ENCODE results near the gene ZBTB42.

The ZBTB42 gene

GRCh38 chr14:104843006-104843405, 42.1 kb downstream of the ZBTB42 start:
- Histone ChIP-seq H2BK15ac (ENCODE audit: low read depth, poor library complexity, severe bottlenecking) (no peak overlapping the region), H3K18ac (ENCODE audit: low read depth in 1 of 2, low read length in 2 of 2) (no peak overlapping the region), H2BK5ac (ENCODE audit: low read depth, low read length, poor library complexity, severe bottlenecking) (no peak overlapping the region), H2BK12ac (ENCODE audit: low read length in 2 of 2) (no peak overlapping the region), H3K4me2 (ENCODE audit: low read length, poor library complexity, severe bottlenecking) (peak overlapping the region; percentile 89), H3K79me1 (replicated peaks; ENCODE audit: low read length, poor library complexity, severe bottlenecking) (no peaks in the 10 kb centered on the region), H3K4me3 (ENCODE audit: insufficient read depth in 1 of 2, low read depth in 1 of 2, low read length in 2 of 2) (no peak overlapping the region), H3K9ac (ENCODE audit: low read length) (no peak overlapping the region), H2AK5ac (ENCODE audit: low read length, severe bottlenecking) (no peak overlapping the region), H4K8ac (ENCODE audit: low read length) (no peak overlapping the region), H2AFZ (ENCODE audit: low read depth, low read length) (no peak overlapping the region), H3K4me1 (ENCODE audit: control insufficient read depth, insufficient read depth, low read depth, low read length) (peaks cover 19% of the 10 kb centered on the region), H3K4ac (ENCODE audit: low read depth in 1 of 2, low read length in 2 of 2) (no peak overlapping the region), H3K36me3 (ENCODE audit: control insufficient read depth in 1 of 2, insufficient read depth in 2 of 2, low read depth in 1 of 2, low read length in 2 of 2) (no peaks in the 10 kb centered on the region), H3K27ac (ENCODE audit: low read length, poor library complexity, severe bottlenecking) (no peak overlapping the region), H3K27me3 (ENCODE audit: control insufficient read depth in 1 of 2, insufficient read depth in 1 of 2, low read length in 2 of 2) (peaks cover 46 to 70% of the 10 kb centered on the region in 2 experiments), H3K9me3 (ENCODE audit: control insufficient read depth, low read length) (no peaks in the 10 kb centered on the region), H3K14ac (ENCODE audit: low read length in 2 of 2) (no peak overlapping the region), H4K91ac (ENCODE audit: low read length) (no peak overlapping the region), H3K23ac (ENCODE audit: low read length in 2 of 2) (peak overlapping the region in 1 of 2 experiments; percentile 14), H2BK120ac (ENCODE audit: low read depth, low read length) (no peak overlapping the region)
- no peak for DNase-seq
- 39% methylated on average over 13 of the region's 13 CpGs for WGBS

DNA sequence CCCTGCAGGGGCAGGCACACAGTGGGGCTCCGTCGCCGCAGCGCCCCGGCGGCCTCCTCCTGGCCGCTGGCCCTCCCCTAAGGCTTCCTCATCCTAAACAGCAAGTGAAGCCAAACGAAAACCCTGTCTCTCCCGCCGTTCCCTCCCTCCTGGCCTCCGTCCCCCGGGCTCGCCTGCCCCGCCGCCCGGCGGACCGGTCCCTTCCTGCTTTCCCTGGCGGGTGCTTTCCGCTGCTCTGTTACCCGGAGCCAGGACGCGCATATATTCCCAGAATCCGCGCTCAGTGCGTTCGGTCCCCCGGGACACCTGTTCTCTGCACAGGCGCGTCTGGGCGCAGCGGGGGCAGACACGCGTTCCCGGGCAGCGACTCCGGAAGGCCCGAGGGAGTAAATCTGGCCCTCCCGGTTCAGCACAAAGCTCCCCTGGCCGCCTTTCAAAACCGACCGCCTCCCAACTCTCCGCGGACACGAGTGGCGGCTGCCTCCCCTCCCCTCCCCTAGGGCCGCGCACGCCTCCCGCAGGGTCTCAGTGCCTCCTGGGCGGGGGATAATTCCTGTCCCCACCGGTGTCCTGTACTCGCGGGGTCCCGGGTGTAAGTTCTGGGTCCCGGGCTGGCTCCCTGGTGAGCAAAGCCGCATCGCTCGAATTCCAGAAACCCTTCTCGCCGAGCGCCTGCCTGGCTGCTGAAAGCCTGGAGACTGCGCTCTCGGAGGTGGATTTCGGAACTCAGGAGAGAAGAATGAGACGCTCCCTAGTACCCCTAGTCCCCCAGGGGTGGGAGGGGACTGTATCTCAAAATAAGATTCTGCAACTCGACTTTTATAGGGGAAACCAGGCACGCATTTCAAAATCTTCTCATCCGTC, 42.8 kb downstream of the ZBTB42 start:
- no peak overlapping the region for H2BK5ac ChIP-seq (ENCODE audit: low read depth, low read length, poor library complexity, severe bottlenecking)
- H3K14ac ChIP-seq (ENCODE audit: low read length in 2 of 2), result no peak overlapping the region
- H3K79me1 ChIP-seq (replicated peaks; ENCODE audit: low read length, poor library complexity, severe bottlenecking), result no peaks in the 10 kb centered on the region
- H2AFZ ChIP-seq (ENCODE audit: low read depth, low read length), result no peak overlapping the region
- peak overlapping the region; percentile 42 to 60 for H3K4me3 ChIP-seq (ENCODE audit: insufficient read depth in 1 of 2, low read depth in 1 of 2, low read length in 2 of 2)
- no peak for DNase-seq
- H3K27ac ChIP-seq (ENCODE audit: low read length, poor library complexity, severe bottlenecking), result no peak overlapping the region
- H3K23ac ChIP-seq (ENCODE audit: low read length in 2 of 2), result peak overlapping the region in 1 of 2 experiments; percentile 14
- H3K18ac ChIP-seq (ENCODE audit: low read depth in 1 of 2, low read length in 2 of 2), result no peak overlapping the region
- H3K4me2 ChIP-seq (ENCODE audit: low read length, poor library complexity, severe bottlenecking), result peak overlapping the region; percentile 89
- H2BK12ac ChIP-seq (ENCODE audit: low read length in 2 of 2), result no peak overlapping the region
- H2BK15ac ChIP-seq (ENCODE audit: low read depth, poor library complexity, severe bottlenecking), result no peak overlapping the region
- no peak overlapping the region for H4K8ac ChIP-seq (ENCODE audit: low read length)
- no peak overlapping the region for H3K9ac ChIP-seq (ENCODE audit: low read length)
- H2BK120ac ChIP-seq (ENCODE audit: low read depth, low read length), result no peak overlapping the region
- H3K4ac ChIP-seq (ENCODE audit: low read depth in 1 of 2, low read length in 2 of 2), result no peak overlapping the region
- H2AK5ac ChIP-seq (ENCODE audit: low read length, severe bottlenecking), result no peak overlapping the region
- no peak overlapping the region for H4K91ac ChIP-seq (ENCODE audit: low read length)
- H3K36me3 ChIP-seq (ENCODE audit: control insufficient read depth in 1 of 2, insufficient read depth in 2 of 2, low read depth in 1 of 2, low read length in 2 of 2), result no peaks in the 10 kb centered on the region
- peaks cover 46 to 74% of the 10 kb centered on the region in 2 experiments for H3K27me3 ChIP-seq (ENCODE audit: control insufficient read depth in 1 of 2, insufficient read depth in 1 of 2, low read length in 2 of 2)
- 3% methylated on average over 68 of the region's 69 CpGs for WGBS
- H3K9me3 ChIP-seq (ENCODE audit: control insufficient read depth, low read length), result no peaks in the 10 kb centered on the region
- H3K4me1 ChIP-seq (ENCODE audit: control insufficient read depth, insufficient read depth, low read depth, low read length), result peaks cover 19% of the 10 kb centered on the region

GRCh38 chr14:104844306-104845032, 43.6 kb downstream of the ZBTB42 start:
- WGBS, result 34% methylated on average over 26 of the region's 27 CpGs
- Histone ChIP-seq H4K8ac (ENCODE audit: low read length) (no peak overlapping the region), H2BK12ac (ENCODE audit: low read length in 2 of 2) (no peak overlapping the region), H3K4me3 (ENCODE audit: insufficient read depth in 1 of 2, low read depth in 1 of 2, low read length in 2 of 2) (peak overlapping the region; percentile 12 to 60), H2BK120ac (ENCODE audit: low read depth, low read length) (no peak overlapping the region), H3K27me3 (ENCODE audit: control insufficient read depth in 1 of 2, insufficient read depth in 1 of 2, low read length in 2 of 2) (peaks cover 46 to 80% of the 10 kb centered on the region in 2 experiments), H3K79me1 (replicated peaks; ENCODE audit: low read length, poor library complexity, severe bottlenecking) (no peaks in the 10 kb centered on the region), H3K9ac (ENCODE audit: low read length) (no peak overlapping the region), H2AK5ac (ENCODE audit: low read length, severe bottlenecking) (no peak overlapping the region), H2BK15ac (ENCODE audit: low read depth, poor library complexity, severe bottlenecking) (no peak overlapping the region), H3K9me3 (ENCODE audit: control insufficient read depth, low read length) (no peaks in the 10 kb centered on the region), H3K4ac (ENCODE audit: low read depth in 1 of 2, low read length in 2 of 2) (no peak overlapping the region), H3K36me3 (ENCODE audit: control insufficient read depth in 1 of 2, insufficient read depth in 2 of 2, low read depth in 1 of 2, low read length in 2 of 2) (no peaks in the 10 kb centered on the region), H2AFZ (ENCODE audit: low read depth, low read length) (no peak overlapping the region), H4K91ac (ENCODE audit: low read length) (no peak overlapping the region), H3K4me2 (ENCODE audit: low read length, poor library complexity, severe bottlenecking) (peak overlapping the region; percentile 89), H3K4me1 (ENCODE audit: control insufficient read depth, insufficient read depth, low read depth, low read length) (peaks cover 19% of the 10 kb centered on the region), H3K18ac (ENCODE audit: low read depth in 1 of 2, low read length in 2 of 2) (no peak overlapping the region), H3K23ac (ENCODE audit: low read length in 2 of 2) (no peak overlapping the region), H3K14ac (ENCODE audit: low read length in 2 of 2) (no peak overlapping the region), H2BK5ac (ENCODE audit: low read depth, low read length, poor library complexity, severe bottlenecking) (no peak overlapping the region), H3K27ac (ENCODE audit: low read length, poor library complexity, severe bottlenecking) (no peak overlapping the region)
- DNase-seq, result no peak

DNA sequence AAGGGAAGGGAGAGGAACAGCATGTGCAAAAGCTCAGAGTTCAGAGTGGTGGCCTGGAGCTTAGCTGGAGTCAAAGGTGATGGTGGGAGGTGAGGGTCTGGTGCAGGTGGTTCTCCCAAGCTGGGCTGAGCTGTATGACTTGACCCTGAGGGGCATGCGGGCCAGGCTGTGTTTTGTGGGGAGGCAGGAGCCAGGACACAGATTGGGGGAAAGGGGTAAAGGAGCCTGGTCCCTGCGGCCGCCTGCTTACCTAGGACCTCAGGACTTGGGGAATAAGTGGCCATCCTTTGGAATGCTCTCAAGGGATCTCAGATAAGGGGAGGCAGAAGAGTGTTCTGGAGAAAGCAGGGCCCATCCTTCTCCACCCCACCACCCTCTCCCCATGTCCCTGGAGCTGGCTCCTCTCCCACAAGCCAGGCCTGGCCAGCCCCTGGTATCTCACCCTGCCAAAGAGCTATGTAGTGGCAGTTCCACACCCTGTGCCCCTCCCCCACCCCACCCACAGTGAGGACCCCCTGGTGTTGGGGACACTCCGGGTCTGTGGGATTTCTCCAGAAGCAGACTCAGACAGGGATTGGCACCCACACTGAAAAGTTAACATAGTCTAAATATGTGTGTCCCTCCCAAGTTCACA, 44.2 kb downstream of the ZBTB42 start:
- Histone ChIP-seq H4K91ac (ENCODE audit: low read length) (no peak overlapping the region), H2BK12ac (ENCODE audit: low read length in 2 of 2) (no peak overlapping the region), H3K9ac (ENCODE audit: low read length) (no peak overlapping the region), H3K4ac (ENCODE audit: low read depth in 1 of 2, low read length in 2 of 2) (no peak overlapping the region), H2AFZ (ENCODE audit: low read depth, low read length) (no peak overlapping the region), H3K27ac (ENCODE audit: low read length, poor library complexity, severe bottlenecking) (no peak overlapping the region), H3K36me3 (ENCODE audit: control insufficient read depth in 1 of 2, insufficient read depth in 2 of 2, low read depth in 1 of 2, low read length in 2 of 2) (no peaks in the 10 kb centered on the region), H2BK15ac (ENCODE audit: low read depth, poor library complexity, severe bottlenecking) (no peak overlapping the region), H3K4me3 (ENCODE audit: insufficient read depth in 1 of 2, low read depth in 1 of 2, low read length in 2 of 2) (no peak overlapping the region), H2BK120ac (ENCODE audit: low read depth, low read length) (no peak overlapping the region), H3K14ac (ENCODE audit: low read length in 2 of 2) (no peak overlapping the region), H3K23ac (ENCODE audit: low read length in 2 of 2) (no peak overlapping the region), H4K8ac (ENCODE audit: low read length) (no peak overlapping the region), H3K79me1 (replicated peaks; ENCODE audit: low read length, poor library complexity, severe bottlenecking) (no peaks in the 10 kb centered on the region), H2AK5ac (ENCODE audit: low read length, severe bottlenecking) (no peak overlapping the region), H3K18ac (ENCODE audit: low read depth in 1 of 2, low read length in 2 of 2) (no peak overlapping the region), H2BK5ac (ENCODE audit: low read depth, low read length, poor library complexity, severe bottlenecking) (no peak overlapping the region), H3K4me2 (ENCODE audit: low read length, poor library complexity, severe bottlenecking) (no peak overlapping the region), H3K4me1 (ENCODE audit: control insufficient read depth, insufficient read depth, low read depth, low read length) (peaks cover 19% of the 10 kb centered on the region), H3K9me3 (ENCODE audit: control insufficient read depth, low read length) (no peaks in the 10 kb centered on the region), H3K27me3 (ENCODE audit: control insufficient read depth in 1 of 2, insufficient read depth in 1 of 2, low read length in 2 of 2) (peaks cover 46 to 81% of the 10 kb centered on the region in 2 experiments)
- 95% methylated on average over 4 of the region's 4 CpGs for WGBS
- DNase-seq, result no peak
